Kidney epithelial cell (primary cell): ENCODE measurements around the gene FLRT2. TPM values are rescaled to one million over a fixed set of nuclear protein-coding genes. Genes with fewer than 3 reads are reported as not detected.

Source experiments
- DNase-seq: peaks from one replicate; pipeline ENCODE4 v3.0.0-alpha.2; 2010; ENCODE audit warnings: low read depth
- H3K27me3 ChIP-seq: 2 replicates; pipeline ENCODE4 v1.6.0; 2011; ENCODE audit warnings: low read length; ENCODE audit not compliant: control insufficient read depth, insufficient read depth
- H3K36me3 ChIP-seq: 2 replicates; pipeline ENCODE4 v1.5.1; 2011; ENCODE audit warnings: low read length; ENCODE audit not compliant: control insufficient read depth, insufficient read depth
- H3K4me3 ChIP-seq: 2 replicates; pipeline ENCODE4 v1.5.1; 2011; ENCODE audit warnings: low read depth, mild to moderate bottlenecking, control low read depth, low read length
- CTCF ChIP-seq: IDR thresholded peaks from 2 replicates; pipeline ENCODE4 v1.5.1; 2011; ENCODE audit warnings: mild to moderate bottlenecking, moderate library complexity, low read length, control low read depth, inconsistent platforms; ENCODE audit not compliant: insufficient read depth, poor library complexity, severe bottlenecking
- total RNA-seq: library from RNA; depleted of rRNA; stranded (reverse); fragments of >200 nt; gene quantifications from 2 replicates; pipeline ENCODE4 v1.2.3, GENCODE V29; 2015

FLRT2 gene
- total RNA-seq, 1 donor from 2014 or later, result 8.1 TPM

GRCh38 chr14:85601690-85602089, 71.7 kb downstream of the FLRT2 start:
- DNase-seq, result no peak
- H3K27me3 ChIP-seq, result no peaks in the 10 kb centered on the region

GRCh38 chr14:85602345-85602744, 72.4 kb downstream of the FLRT2 start:
- no peaks in the 10 kb centered on the region for H3K27me3 ChIP-seq
- no peak for DNase-seq
- TF ChIP-seq CTCF, result no peak

More at GRCh38 chr14:85601690-85602089, 71.7 kb downstream of the FLRT2 start:
- no peaks in the 10 kb centered on the region for H3K36me3 ChIP-seq
- TF ChIP-seq CTCF, result no peak
- H3K4me3 ChIP-seq, result no peak overlapping the region

GRCh38 chr14:85604021-85604420, 74.1 kb downstream of the FLRT2 start:
- no peaks in the 10 kb centered on the region for H3K36me3 ChIP-seq
- no peak for DNase-seq
- no peak overlapping the region for H3K4me3 ChIP-seq
- no peak for TF ChIP-seq CTCF
- H3K27me3 ChIP-seq, result no peaks in the 10 kb centered on the region

More at GRCh38 chr14:85602345-85602744, 72.4 kb downstream of the FLRT2 start:
- H3K4me3 ChIP-seq, result no peak overlapping the region
- H3K36me3 ChIP-seq, result no peaks in the 10 kb centered on the region

- no peak for TF ChIP-seq CTCF
- Histone ChIP-seq H3K27me3 (no peaks in the 10 kb centered on the region), H3K4me3 (no peak overlapping the region), H3K36me3 (no peaks in the 10 kb centered on the region)
- DNase-seq, result no peak
These were observed 74.8 kb downstream of the FLRT2 start for GRCh38 chr14:85604714-85605113.

- Histone ChIP-seq H3K36me3 (no peaks in the 10 kb centered on the region), H3K27me3 (no peaks in the 10 kb centered on the region), H3K4me3 (no peak overlapping the region)
- TF ChIP-seq CTCF, result no peak
- peak; percentile 31 for DNase-seq
These were observed 77.7 kb downstream of the FLRT2 start for GRCh38 chr14:85607651-85608081.

- Histone ChIP-seq H3K27me3 (no peaks in the 10 kb centered on the region), H3K36me3 (no peaks in the 10 kb centered on the region), H3K4me3 (no peak overlapping the region)
- DNase-seq, result no peak
- no peak for TF ChIP-seq CTCF
These were observed 83.6 kb downstream of the FLRT2 start for GRCh38 chr14:85613496-85613895.
